Spinal cord (tissue), 10 donors: ENCODE measurements around the gene AUTS2. TPM values are rescaled to one million over a fixed set of nuclear protein-coding genes. Genes with fewer than 3 reads are reported as not detected.

Source experiments
- DNase-seq, 6 donors: peaks; one replicate each; pipeline versions ENCODE4 v3.0.0 to v3.0.0-alpha.2; 2013 to 2015; ENCODE audit warnings: low spot score in 6 of 6, low read depth in 4 of 6
- H3K27ac ChIP-seq: one replicate; pipeline ENCODE4 v1.5.1; 2013; ENCODE audit warnings: low read depth, low read length, control low read depth
- H3K27me3 ChIP-seq: one replicate; pipeline ENCODE4 v1.6.1; 2013; ENCODE audit warnings: low read length; ENCODE audit not compliant: control insufficient read depth, insufficient read depth
- H3K36me3 ChIP-seq: one replicate; pipeline ENCODE4 v1.6.1; 2013; ENCODE audit warnings: low read length; ENCODE audit not compliant: control insufficient read depth, insufficient read depth
- H3K4me1 ChIP-seq: one replicate; pipeline ENCODE4 v1.6.1; 2013; ENCODE audit warnings: low read length; ENCODE audit not compliant: control insufficient read depth, insufficient read depth
- H3K4me3 ChIP-seq: one replicate; pipeline ENCODE4 v1.5.1; 2013; ENCODE audit warnings: low read depth, low read length, control low read depth
- H3K9me3 ChIP-seq: one replicate; pipeline ENCODE4 v1.6.1; 2013; ENCODE audit warnings: low read length; ENCODE audit not compliant: control insufficient read depth, insufficient read depth
- WGBS: methylation state at CpG from one replicate; pipeline ENCODE4 v1.1.5; 2013; ENCODE audit warnings: missing lambda C conversion rate; ENCODE audit not compliant: insufficient coverage; 5-methylcytosine and 5-hydroxymethylcytosine counted together
- polyA plus RNA-seq, 2 donors: library from polyadenylated mRNA; unstranded; fragments of 120-200 nt; gene quantifications; one replicate each; pipeline ENCODE4 v1.2.1, GENCODE V29; 2013; ENCODE audit not compliant: insufficient read length in 2 of 2
- total RNA-seq, 2 donors: library from RNA; depleted of rRNA in 1 of 2; stranded (reverse); fragments of 120-200 nt in 1 of 2; fragments of >200 nt in 1 of 2; gene quantifications; one replicate each; pipeline versions ENCODE4 v1.2.3 to v1.2.4, GENCODE V29; 2013 to 2014
- donor health status: healthy.

AUTS2 gene
- total and polyA plus RNA-seq, 4 donors = 56.2 to 214 (median 135) TPM

DNA sequence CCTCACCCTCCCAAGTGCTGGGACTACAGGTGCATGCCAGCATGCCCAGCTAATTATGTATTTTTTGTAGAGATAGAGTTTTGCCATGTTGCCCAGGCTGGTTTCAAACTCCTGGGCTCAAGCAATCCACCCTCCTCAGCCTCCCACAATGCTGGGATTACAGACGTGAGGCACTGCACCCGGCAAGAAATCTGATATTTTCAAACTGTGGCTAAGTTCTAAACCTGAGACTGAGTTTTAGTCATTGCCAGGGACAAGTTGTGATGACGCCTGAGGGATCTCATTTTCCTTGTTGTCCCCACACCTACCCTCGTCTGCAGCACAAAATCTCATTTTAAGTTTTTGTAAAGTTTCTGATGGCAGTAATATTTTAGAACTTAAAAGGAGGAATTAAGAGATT lies 9.8 kb downstream of the AUTS2 start:
- no peak overlapping the region for H3K27ac ChIP-seq
- H3K4me3 ChIP-seq = no peak overlapping the region
- H3K9me3 ChIP-seq = no peaks in the 10 kb centered on the region
- DNase-seq = no peak
- WGBS = no CpG with 5 or more reads among the region's 4 CpGs
- H3K36me3 ChIP-seq = no peaks in the 10 kb centered on the region
- H3K27me3 ChIP-seq = peaks cover 2% of the 10 kb centered on the region
- H3K4me1 ChIP-seq = no peaks in the 10 kb centered on the region

GRCh38 chr7:69608878-69609277 lies 10.6 kb downstream of the AUTS2 start:
- H3K4me1 ChIP-seq = no peaks in the 10 kb centered on the region
- H3K27ac ChIP-seq = no peak overlapping the region
- no peaks in the 10 kb centered on the region for H3K9me3 ChIP-seq
- H3K4me3 ChIP-seq = no peak overlapping the region
- DNase-seq = no peak
- WGBS = no CpG with 5 or more reads among the region's 1 CpG
- no peaks in the 10 kb centered on the region for H3K36me3 ChIP-seq
- H3K27me3 ChIP-seq = peaks cover 2% of the 10 kb centered on the region

DNA sequence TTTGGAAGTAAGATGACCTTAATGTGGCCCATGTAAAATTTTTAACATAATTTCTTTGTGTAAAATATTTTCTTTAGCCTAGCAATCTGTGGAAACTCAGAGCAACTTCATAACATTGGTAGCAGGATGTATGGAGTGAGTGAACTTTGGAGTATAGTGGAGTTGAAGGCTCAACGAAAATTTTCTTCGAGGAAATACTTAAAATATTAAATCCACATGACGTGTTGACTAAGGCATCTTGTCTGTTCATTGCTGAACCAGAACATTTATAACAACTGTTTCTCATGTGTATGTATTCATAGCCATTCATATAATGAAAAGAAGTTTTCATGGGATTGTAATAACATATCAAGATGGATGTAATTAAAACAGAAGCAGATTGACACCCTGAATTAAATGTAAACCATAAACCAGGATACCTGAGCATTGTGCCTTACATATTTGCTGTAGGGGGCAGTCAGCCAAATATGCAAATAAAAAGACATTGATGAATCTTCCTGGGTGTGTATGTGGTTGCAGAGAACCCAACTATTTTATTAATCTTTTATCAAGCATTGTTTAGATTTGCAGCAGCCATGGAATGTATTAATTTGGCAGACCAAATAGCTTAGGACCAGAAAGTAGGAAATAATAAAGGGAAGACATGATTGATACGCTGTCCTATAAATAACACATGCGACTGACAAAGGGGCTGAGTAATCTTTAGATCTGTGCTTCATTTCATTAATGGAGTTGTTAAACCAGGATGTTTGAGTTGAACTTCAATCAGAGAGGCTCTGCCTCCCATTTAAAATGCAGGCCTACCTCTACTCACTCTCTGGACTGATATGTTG lies 11.5 kb downstream of the AUTS2 start:
- no CpG with 5 or more reads among the region's 5 CpGs for WGBS
- no peaks in the 10 kb centered on the region for H3K4me1 ChIP-seq
- H3K9me3 ChIP-seq = no peaks in the 10 kb centered on the region
- peaks cover 2% of the 10 kb centered on the region for H3K27me3 ChIP-seq
- H3K27ac ChIP-seq = no peak overlapping the region
- no peak for DNase-seq
- H3K4me3 ChIP-seq = no peak overlapping the region
- H3K36me3 ChIP-seq = no peaks in the 10 kb centered on the region

GRCh38 chr7:69610374-69611084 lies 12.3 kb downstream of the AUTS2 start:
- 54% methylated on average over 7 of the region's 8 CpGs for WGBS
- no peaks in the 10 kb centered on the region for H3K9me3 ChIP-seq
- no peaks in the 10 kb centered on the region for H3K36me3 ChIP-seq
- H3K4me3 ChIP-seq = no peak overlapping the region
- peak in 1 of 6 donors; percentile 48 for DNase-seq
- H3K4me1 ChIP-seq = no peaks in the 10 kb centered on the region
- no peak overlapping the region for H3K27ac ChIP-seq
- H3K27me3 ChIP-seq = peaks cover 1% of the 10 kb centered on the region

- no peak overlapping the region for H3K27ac ChIP-seq
- no peaks in the 10 kb centered on the region for H3K27me3 ChIP-seq
- H3K36me3 ChIP-seq = no peaks in the 10 kb centered on the region
- no peaks in the 10 kb centered on the region for H3K9me3 ChIP-seq
- no CpG with 5 or more reads among the region's 3 CpGs for WGBS
- H3K4me1 ChIP-seq = no peaks in the 10 kb centered on the region
- no peak overlapping the region for H3K4me3 ChIP-seq
- no peak for DNase-seq
These were observed 14.7 kb downstream of the AUTS2 start for GRCh38 chr7:69612981-69613380.

DNA sequence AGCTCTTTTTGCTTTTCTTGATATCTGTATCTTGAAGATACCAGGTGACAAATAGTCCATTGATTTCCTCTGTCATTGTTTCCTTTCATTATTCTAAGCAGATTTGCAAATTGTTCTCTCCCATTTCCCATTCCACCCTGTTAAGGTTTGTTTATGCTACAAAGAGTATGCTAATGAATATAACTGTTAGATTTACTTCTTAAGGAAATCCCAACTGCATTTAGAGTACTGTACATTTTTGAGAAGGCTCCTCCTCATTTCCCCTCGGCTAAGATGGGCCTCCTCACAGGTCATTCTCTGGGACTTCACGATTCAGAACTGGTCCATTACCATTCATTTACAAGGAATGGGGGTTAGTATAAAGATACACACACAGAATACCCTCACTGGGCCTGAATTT lies 15.6 kb downstream of the AUTS2 start:
- Histone ChIP-seq H3K27ac (no peak overlapping the region), H3K4me3 (no peak overlapping the region), H3K27me3 (no peaks in the 10 kb centered on the region), H3K9me3 (no peaks in the 10 kb centered on the region), H3K4me1 (no peaks in the 10 kb centered on the region), H3K36me3 (no peaks in the 10 kb centered on the region)
- DNase-seq = no peak
- WGBS = no CpG with 5 or more reads among the region's 2 CpGs

DNA sequence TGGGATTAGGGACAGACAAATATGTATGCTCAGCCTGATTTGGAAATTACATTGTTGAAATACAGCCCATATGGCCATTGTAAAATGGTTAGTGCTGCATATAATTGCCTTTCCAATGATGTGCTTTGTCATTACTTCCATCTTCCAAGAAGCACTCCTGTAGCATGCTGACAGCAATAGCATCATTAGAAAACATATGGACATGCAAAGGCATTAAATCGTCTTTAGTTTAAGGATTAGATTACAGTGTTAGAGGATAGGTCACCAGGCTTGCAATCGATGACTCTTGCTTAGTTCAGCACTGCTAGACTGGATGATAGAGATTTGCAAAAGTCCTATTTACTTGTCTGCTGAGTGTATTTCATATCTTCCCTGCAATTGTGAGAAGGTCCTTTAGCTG lies 17.4 kb downstream of the AUTS2 start:
- H3K27me3 ChIP-seq = no peaks in the 10 kb centered on the region
- 71% methylated on average over 2 of the region's 2 CpGs for WGBS
- no peaks in the 10 kb centered on the region for H3K9me3 ChIP-seq
- no peaks in the 10 kb centered on the region for H3K36me3 ChIP-seq
- no peaks in the 10 kb centered on the region for H3K4me1 ChIP-seq
- H3K27ac ChIP-seq = no peak overlapping the region
- peak in 1 of 6 donors; percentile 55 for DNase-seq
- no peak overlapping the region for H3K4me3 ChIP-seq

GRCh38 chr7:69617364-69617763 lies 19.1 kb downstream of the AUTS2 start:
- 84% methylated on average over 4 of the region's 5 CpGs for WGBS
- Histone ChIP-seq H3K36me3 (no peaks in the 10 kb centered on the region), H3K27me3 (no peaks in the 10 kb centered on the region), H3K27ac (no peak overlapping the region), H3K4me3 (no peak overlapping the region), H3K9me3 (no peaks in the 10 kb centered on the region), H3K4me1 (no peaks in the 10 kb centered on the region)
- no peak for DNase-seq

DNA sequence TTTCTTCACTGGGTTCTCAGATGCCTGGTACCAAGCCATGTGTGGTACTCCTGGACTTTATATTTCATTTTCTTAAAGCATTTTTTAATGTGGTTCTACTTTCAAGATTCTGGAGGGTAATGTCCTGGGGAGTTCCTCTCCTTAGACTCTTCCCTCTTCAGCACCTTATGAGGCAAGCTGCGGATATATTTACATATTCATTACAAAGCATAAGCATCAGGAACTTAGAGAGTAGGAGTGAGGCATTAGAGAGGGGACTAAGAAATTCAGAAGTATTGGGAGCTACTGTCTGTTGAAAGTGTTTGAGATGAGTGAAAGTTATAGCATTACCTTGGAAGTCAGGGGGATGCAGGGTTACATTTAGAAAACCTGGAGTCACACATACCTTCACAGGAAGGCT lies 20.8 kb downstream of the AUTS2 start:
- Histone ChIP-seq H3K4me1 (no peaks in the 10 kb centered on the region), H3K36me3 (no peaks in the 10 kb centered on the region), H3K27me3 (no peaks in the 10 kb centered on the region), H3K27ac (no peak overlapping the region), H3K9me3 (no peaks in the 10 kb centered on the region), H3K4me3 (no peak overlapping the region)
- WGBS = no CpG with 5 or more reads among the region's 1 CpG
- DNase-seq = no peak

- Histone ChIP-seq H3K4me3 (no peak overlapping the region), H3K27me3 (no peaks in the 10 kb centered on the region), H3K36me3 (no peaks in the 10 kb centered on the region), H3K4me1 (no peaks in the 10 kb centered on the region), H3K27ac (no peak overlapping the region), H3K9me3 (no peaks in the 10 kb centered on the region)
- WGBS = 80% methylated on average over 1 of the region's 2 CpGs
- DNase-seq = no peak
These were observed 21.4 kb downstream of the AUTS2 start for GRCh38 chr7:69619635-69620034.
